Ovary (tissue), 3 donors: ENCODE results near the gene TYMP.

Experiments
- CTCF ChIP-seq, 3 donors: fragments of 450-650 bp in 2 of 3; fragments of 200-600 bp in 1 of 3; IDR thresholded peaks; one replicate each; pipeline versions ENCODE4 v1.5.1 to v1.8.0; 2016 to 2022; ENCODE audit warnings: antibody characterized with exemption in 3 of 3, mild to moderate bottlenecking in 1 of 3
- POLR2A ChIP-seq: fragments of 450-650 bp; IDR thresholded peaks from one replicate; pipeline ENCODE4 v1.6.1; 2017; ENCODE audit warnings: antibody characterized with exemption, mild to moderate bottlenecking, moderate library complexity
- donor health status: DM: no; HTN: no; CAD: no.

DNA sequence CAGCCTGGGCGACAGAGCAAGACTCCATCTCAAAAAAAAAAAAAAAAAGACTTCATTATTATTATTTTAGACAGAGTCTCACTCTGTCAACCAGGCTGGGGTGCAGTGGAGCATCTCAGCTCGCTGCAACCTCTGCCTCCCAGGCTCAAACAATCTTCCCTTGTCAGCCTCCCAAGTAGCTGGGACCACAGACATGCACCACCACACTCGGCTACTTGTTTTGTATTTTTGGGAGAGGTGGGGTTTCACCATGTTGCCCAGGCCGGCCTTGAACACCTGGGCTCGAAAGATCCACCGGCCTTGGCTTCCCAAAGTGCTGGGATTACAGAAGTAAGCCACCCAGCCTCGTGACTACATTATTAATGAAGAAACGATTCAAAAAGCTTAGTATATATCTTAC lies 5.3 kb upstream of the TYMP start:
- TF ChIP-seq CTCF (IDR thresholded peaks at IDR 0.05) (no peak), POLR2A (no peak)
